CD4-positive, alpha-beta T cell (primary cell): ENCODE results near the gene TYW3. TPM values are rescaled to one million over a fixed set of nuclear protein-coding genes. Genes with fewer than 3 reads are reported as not detected.
A peak's percentile ranks its signal among the peaks of the same experiment; 100 is the strongest.

ENCODE experiments used
- ATAC-seq: fragments of 200-7000 bp; cut with Tn5 transposase; one replicate; pipeline ENCODE4 v1.10.0; 2022; ENCODE audit warnings: mild to moderate bottlenecking; ENCODE audit not compliant: poor library complexity
- CTCF ChIA-PET: fragments of 350-600 bp; sonication (Branson Sonifier 250); formaldehyde crosslinking; loops from one replicate; lab custom pipeline; 2021; ENCODE audit warnings: antibody characterized with exemption, inconsistent platforms; lab: Charles Lee
- POLR2A ChIA-PET: fragments of 350-600 bp; sonication (Branson Sonifier 250); formaldehyde crosslinking; loops from one replicate; lab custom pipeline; 2021; ENCODE audit warnings: antibody characterized with exemption, inconsistent platforms; lab: Charles Lee
- DNase-seq, 14 experiments: peaks; one replicate each; pipeline ENCODE4 v3.0.0-alpha.2; 2013 to 2020; ENCODE audit warnings: mixed read lengths in 2 of 14
- H3K27ac ChIP-seq, 2 donors: one replicate each; pipeline versions ENCODE4 v1.5.1 to v1.7.0; 2013; ENCODE audit warnings: low read length in 2 of 2, low read depth in 1 of 2, mild to moderate bottlenecking in 1 of 2
- H3K27me3 ChIP-seq, 2 experiments: 1 replicate in 1 of 2; 2 replicates in 1 of 2; pipeline versions ENCODE4 v1.6.1 to v1.7.0; 2013; ENCODE audit warnings: low read length in 2 of 2, control low read depth in 1 of 2, mild to moderate bottlenecking in 1 of 2, moderate library complexity in 1 of 2; ENCODE audit not compliant: insufficient read depth in 2 of 2, control insufficient read depth in 1 of 2
- H3K36me3 ChIP-seq: one replicate; pipeline ENCODE4 v1.6.1; 2013; ENCODE audit warnings: low read length, control low read depth; ENCODE audit not compliant: insufficient read depth
- H3K4me1 ChIP-seq: one replicate; pipeline ENCODE4 v1.6.1; 2013; ENCODE audit warnings: low read length, control low read depth; ENCODE audit not compliant: insufficient read depth
- H3K4me3 ChIP-seq: one replicate; pipeline ENCODE4 v1.5.1; 2013; ENCODE audit warnings: mild to moderate bottlenecking, low read length, moderate library complexity
- H3K9me3 ChIP-seq, 2 experiments: 1 replicate in 1 of 2; 2 replicates in 1 of 2; pipeline versions ENCODE4 v1.6.1 to v1.7.0; 2013; ENCODE audit warnings: low read length in 2 of 2, mild to moderate bottlenecking in 2 of 2, control low read depth in 1 of 2, moderate library complexity in 1 of 2; ENCODE audit not compliant: control insufficient read depth in 1 of 2, insufficient read depth in 1 of 2
- H3K27ac Mint-ChIP-seq: one replicate; pipeline ENCODE4 v1.8.0; 2020; ENCODE audit warnings: mixed read lengths
- H3K27me3 Mint-ChIP-seq: one replicate; pipeline ENCODE4 v1.8.0; 2021; ENCODE audit warnings: mixed read lengths
- H3K36me3 Mint-ChIP-seq: one replicate; pipeline ENCODE4 v1.8.0; 2021; ENCODE audit warnings: low read depth, mixed read lengths
- H3K4me1 Mint-ChIP-seq: one replicate; pipeline ENCODE4 v1.8.0; 2021; ENCODE audit warnings: low read depth, mixed read lengths
- H3K4me3 Mint-ChIP-seq: one replicate; pipeline ENCODE4 v1.8.0; 2020; ENCODE audit warnings: mild to moderate bottlenecking, mixed read lengths
- H3K9me3 Mint-ChIP-seq: one replicate; pipeline ENCODE4 v1.8.0; 2020; ENCODE audit warnings: mixed read lengths
- CTCF ChIP-seq: fragments of 200-600 bp; IDR thresholded peaks from one replicate; pipeline ENCODE4 v1.8.0; 2022; ENCODE audit warnings: antibody characterized with exemption, mild to moderate bottlenecking
- intact Hi-C, 2 experiments: fragments of 100-400 bp; cut with DNase I in 1 of 2; cut with micrococcal nuclease in 1 of 2; formaldehyde crosslinking; loops; one replicate each; pipeline versions ENCODE4 v1.15.1 to v1.9.0; 2023 to 2025; cut with DNase I, micrococcal nuclease
- total RNA-seq, 174 experiments: library from RNA in 2 of 174; stranded (reverse) in 2 of 174; gene quantifications; one replicate each; pipeline ENCODE4 v1.2.3 and lab custom pipeline; 2021 to 2026

Gene TYW3
- total RNA-seq, 2 experiments from 2014 or later, result 9.9 to 10.1 TPM

- intact Hi-C loops, result no loop called here
- Mint-ChIP-seq H3K4me1 (no peaks in the 10 kb centered on the region), H3K27me3 (no peaks in the 10 kb centered on the region), H3K36me3 (peaks cover 32% of the 10 kb centered on the region), H3K9me3 (no peaks in the 10 kb centered on the region), H3K4me3 (no peak overlapping the region), H3K27ac (no peak overlapping the region)
- CTCF ChIA-PET, result interaction anchor here (2.1 kb wide), 1 partner anchor 33 kb away, joined by 6 read pairs; the partner anchor contains the start of genes CRYZ and TYW3
- ATAC-seq (no peak), DNase-seq (no peak)
- peaks cover 22% of the 10 kb centered on the region for H3K36me3 ChIP-seq
- no peaks in the 10 kb centered on the region for H3K4me1 ChIP-seq
- H3K27ac ChIP-seq, result no peak overlapping the region
- no peaks in the 10 kb centered on the region for H3K27me3 ChIP-seq
- no peak overlapping the region for H3K4me3 ChIP-seq
- TF ChIP-seq CTCF, result no peak
- POLR2A ChIA-PET, result interaction anchor here (1.3 kb wide), 1 partner anchor 33 kb away, joined by 3 read pairs; no protein-coding TSS in a partner anchor
- no peaks in the 10 kb centered on the region for H3K9me3 ChIP-seq
Measured at GRCh38 chr1:74766579-74766978, 33.6 kb downstream of the TYW3 start.

GRCh38 chr1:74767490-74767889 is 34.5 kb downstream of the TYW3 start:
- no peak overlapping the region for H3K4me3 ChIP-seq
- TF ChIP-seq CTCF, result no peak
- Mint-ChIP-seq H3K27ac (no peak overlapping the region), H3K4me1 (no peaks in the 10 kb centered on the region), H3K4me3 (no peak overlapping the region), H3K27me3 (peaks cover 5% of the 10 kb centered on the region), H3K36me3 (peaks cover 23% of the 10 kb centered on the region), H3K9me3 (no peaks in the 10 kb centered on the region)
- ChIA-PET CTCF (no interaction called here), POLR2A (no interaction called here)
- no peaks in the 10 kb centered on the region for H3K27me3 ChIP-seq
- H3K27ac ChIP-seq, result no peak overlapping the region
- H3K4me1 ChIP-seq, result no peaks in the 10 kb centered on the region
- peaks cover 15% of the 10 kb centered on the region for H3K36me3 ChIP-seq
- intact Hi-C loops, result no loop called here
- no peaks in the 10 kb centered on the region for H3K9me3 ChIP-seq
- DNase-seq (no peak), ATAC-seq (no peak)

- H3K9me3 Mint-ChIP-seq, result no peaks in the 10 kb centered on the region
- Histone ChIP-seq H3K36me3 (no peaks in the 10 kb centered on the region), H3K9me3 (no peaks in the 10 kb centered on the region), H3K27me3 (peaks cover 0 to 11% of the 10 kb centered on the region in 2 experiments), H3K4me1 (no peaks in the 10 kb centered on the region), H3K27ac (no peak overlapping the region), H3K4me3 (no peak overlapping the region)
- ChIA-PET CTCF (interaction anchor here (0.8 to 1.3 kb wide), 3 partner anchors 14 to 41 kb away, joined by 3 to 6 read pairs (median 3); no protein-coding TSS in a partner anchor), POLR2A (no interaction called here)
- TF ChIP-seq CTCF, result peak; percentile 82
- H3K27ac Mint-ChIP-seq, result no peak overlapping the region
- H3K27me3 Mint-ChIP-seq, result peaks cover 29% of the 10 kb centered on the region
- intact Hi-C loops, result loop anchor here in 1 of 2 experiments (5.0 kb wide), 2 partner anchors 430 to 1380 kb away; no protein-coding TSS in a partner anchor
- DNase-seq (peak in 3 of 14 experiments; percentile 31 to 43 (median 41)), ATAC-seq (peak; percentile 49)
- H3K4me3 Mint-ChIP-seq, result no peak overlapping the region
- no peaks in the 10 kb centered on the region for H3K36me3 Mint-ChIP-seq
- H3K4me1 Mint-ChIP-seq, result no peaks in the 10 kb centered on the region
Measured at GRCh38 chr1:74771913-74772515, 39.1 kb downstream of the TYW3 start.
